ENCODE measurements around the gene HMGN4.

Gene HMGN4

DNA sequence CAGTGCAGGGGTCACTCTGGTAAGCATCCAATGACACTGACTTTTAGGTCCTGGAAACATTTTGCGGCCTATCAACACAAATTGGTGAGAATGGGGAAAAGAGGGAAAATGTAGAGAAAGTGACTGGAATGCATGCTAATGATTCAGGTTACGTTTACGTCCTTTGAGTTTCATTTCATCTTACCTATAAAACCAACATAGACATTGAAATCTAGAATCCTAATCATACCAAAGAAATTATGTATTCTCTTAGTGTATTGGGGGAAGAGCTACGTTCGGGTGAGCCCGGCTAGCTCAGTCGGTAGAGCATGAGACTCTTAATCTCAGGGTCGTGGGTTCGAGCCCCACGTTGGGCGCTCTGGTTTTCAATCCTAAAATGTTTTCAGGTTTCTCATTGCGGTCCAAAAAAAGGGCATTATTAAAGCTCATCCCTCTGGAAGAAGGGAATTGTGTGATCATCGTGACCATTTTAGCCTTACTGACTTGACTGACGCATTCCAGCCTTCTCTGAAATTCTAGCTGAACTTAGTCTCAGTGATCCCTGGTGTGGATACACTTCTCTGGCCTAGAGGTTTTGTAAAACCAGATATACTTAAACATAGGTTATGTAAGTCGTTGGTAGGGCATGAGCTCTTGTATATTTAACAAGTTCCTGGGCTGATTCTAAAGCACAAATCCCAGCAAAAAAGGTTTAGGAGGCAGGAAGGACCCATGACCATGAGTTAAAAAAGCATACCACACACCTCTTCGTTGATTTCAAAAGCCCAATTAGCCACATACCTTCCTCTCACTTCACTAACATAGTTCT is 18.3 kb downstream of the HMGN4 start:
- DNase-seq (ENCODE audit: low read depth), result peak; percentile 78
- peak overlapping the region; percentile 68 for H3K4me3 ChIP-seq (ENCODE audit: low read depth, low read length)
- TF ChIP-seq, protein P1, sequence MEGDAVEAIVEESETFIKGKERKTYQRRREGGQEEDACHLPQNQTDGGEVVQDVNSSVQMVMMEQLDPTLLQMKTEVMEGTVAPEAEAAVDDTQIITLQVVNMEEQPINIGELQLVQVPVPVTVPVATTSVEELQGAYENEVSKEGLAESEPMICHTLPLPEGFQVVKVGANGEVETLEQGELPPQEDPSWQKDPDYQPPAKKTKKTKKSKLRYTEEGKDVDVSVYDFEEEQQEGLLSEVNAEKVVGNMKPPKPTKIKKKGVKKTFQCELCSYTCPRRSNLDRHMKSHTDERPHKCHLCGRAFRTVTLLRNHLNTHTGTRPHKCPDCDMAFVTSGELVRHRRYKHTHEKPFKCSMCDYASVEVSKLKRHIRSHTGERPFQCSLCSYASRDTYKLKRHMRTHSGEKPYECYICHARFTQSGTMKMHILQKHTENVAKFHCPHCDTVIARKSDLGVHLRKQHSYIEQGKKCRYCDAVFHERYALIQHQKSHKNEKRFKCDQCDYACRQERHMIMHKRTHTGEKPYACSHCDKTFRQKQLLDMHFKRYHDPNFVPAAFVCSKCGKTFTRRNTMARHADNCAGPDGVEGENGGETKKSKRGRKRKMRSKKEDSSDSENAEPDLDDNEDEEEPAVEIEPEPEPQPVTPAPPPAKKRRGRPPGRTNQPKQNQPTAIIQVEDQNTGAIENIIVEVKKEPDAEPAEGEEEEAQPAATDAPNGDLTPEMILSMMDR (IDR thresholded peaks at IDR 0.05; ENCODE audit: low read depth, low read length, missing control alignments), result no peak

DNA sequence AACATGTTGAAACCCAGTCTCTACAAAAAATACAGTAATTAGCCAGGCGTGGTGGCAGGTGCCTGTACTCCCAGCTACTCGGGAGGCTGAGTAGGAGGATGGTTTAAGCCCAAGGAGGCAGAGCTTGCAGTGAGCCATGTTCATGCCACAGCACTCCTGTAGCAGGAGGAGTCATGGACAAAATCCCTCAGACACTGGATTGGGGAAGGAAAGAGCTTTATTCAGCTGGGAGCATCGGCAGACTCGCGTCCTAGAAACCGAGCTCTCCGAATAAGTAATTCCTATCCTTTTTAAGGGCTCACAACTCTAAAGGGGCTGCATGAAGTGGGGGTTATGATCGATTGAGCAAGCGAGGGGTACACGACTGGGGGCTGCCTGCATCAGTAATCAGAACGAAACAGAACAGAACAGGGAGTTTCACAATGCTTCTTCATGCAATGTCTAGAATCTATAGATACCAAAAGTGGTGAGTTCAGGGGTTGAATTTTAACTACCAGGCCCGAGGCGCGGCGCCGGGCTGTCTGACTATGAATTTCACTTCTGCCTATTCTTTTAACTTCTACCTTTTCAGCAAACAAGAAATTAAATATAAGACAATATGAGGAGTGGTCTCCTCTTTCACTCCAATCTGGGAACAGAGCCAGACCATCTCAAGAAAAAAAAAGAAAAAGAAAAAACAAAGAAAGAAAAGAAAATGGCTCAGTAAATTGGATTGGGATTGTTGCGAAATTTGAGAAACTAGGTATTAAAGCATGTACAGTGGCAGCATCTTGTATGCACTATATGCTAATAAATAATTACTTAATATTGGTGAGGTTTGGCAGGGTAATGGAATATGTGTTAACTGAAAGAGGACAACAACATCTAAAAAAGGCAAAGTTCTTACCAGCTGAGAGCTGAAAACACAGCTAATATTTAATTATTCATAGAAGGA is 23.6 kb downstream of the HMGN4 start:
- TF ChIP-seq, protein P1 (IDR thresholded peaks at IDR 0.05; ENCODE audit: low read depth, low read length, missing control alignments), result no peak
- no peak overlapping the region for H3K4me3 ChIP-seq (ENCODE audit: low read depth, low read length)
- DNase-seq (ENCODE audit: low read depth), result no peak

- TF ChIP-seq, protein P1 (IDR thresholded peaks at IDR 0.05; ENCODE audit: low read depth, low read length, missing control alignments), result no peak
Observed at GRCh38 chr6:26563488-26563887, 25.3 kb downstream of the HMGN4 start.

GRCh38 chr6:26568601-26569432 is 30.7 kb downstream of the HMGN4 start:
- H3K4me3 ChIP-seq (ENCODE audit: low read depth, low read length), result peak overlapping the region; percentile 66
- peak; percentile 91 for DNase-seq (ENCODE audit: low read depth)
- TF ChIP-seq, protein P1 (IDR thresholded peaks at IDR 0.05; ENCODE audit: low read depth, low read length, missing control alignments), result no peak

More at GRCh38 chr6:26563488-26563887, 25.3 kb downstream of the HMGN4 start:
- H3K4me3 ChIP-seq (ENCODE audit: low read depth, low read length), result no peak overlapping the region
- DNase-seq (ENCODE audit: low read depth), result no peak

GRCh38 chr6:26569433-26569764 is 31.2 kb downstream of the HMGN4 start:
- no peak for DNase-seq (ENCODE audit: low read depth)
- TF ChIP-seq, protein P1 (IDR thresholded peaks at IDR 0.05; ENCODE audit: low read depth, low read length, missing control alignments), result no peak
- H3K4me3 ChIP-seq (ENCODE audit: low read depth, low read length), result peak overlapping the region; percentile 42; the same call in 1 of the 2 replicates

DNA sequence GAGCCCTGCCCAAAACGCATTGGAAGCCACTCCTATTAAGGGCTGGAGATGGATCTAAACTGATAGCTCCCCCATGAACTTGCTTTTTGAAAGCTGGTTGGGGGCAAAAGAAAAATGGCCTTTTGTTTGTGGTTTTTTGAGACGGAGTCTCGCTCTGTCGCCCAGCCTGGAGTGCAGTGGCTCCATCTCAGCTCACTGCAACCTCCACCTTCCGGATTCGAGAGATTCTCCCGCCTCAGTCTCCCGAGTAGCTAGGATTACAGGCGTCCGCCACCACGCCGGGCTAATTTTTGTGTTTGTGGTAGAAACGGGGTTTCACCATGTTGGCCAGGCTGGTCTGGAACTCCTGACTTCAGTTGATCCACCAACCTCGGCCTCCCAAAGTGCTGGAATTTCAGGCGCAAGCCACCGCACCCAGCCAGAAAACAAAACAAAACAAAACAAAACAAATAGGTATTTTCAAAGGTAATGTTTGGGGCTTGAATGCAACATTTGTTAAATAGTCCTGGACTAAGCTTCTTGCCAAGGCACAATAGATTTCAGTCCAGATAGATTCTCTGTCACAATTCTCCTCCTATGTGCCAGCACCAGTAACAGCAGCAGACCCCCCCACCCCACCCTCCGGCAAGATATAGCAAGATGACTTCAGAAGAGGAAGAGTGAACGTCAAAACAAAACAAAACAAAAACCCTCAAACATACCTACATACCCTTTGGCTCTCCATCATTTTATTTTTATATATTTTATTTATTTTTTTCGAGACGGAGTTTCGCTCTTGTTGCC is 32.1 kb downstream of the HMGN4 start:
- no peak overlapping the region for H3K4me3 ChIP-seq (ENCODE audit: low read depth, low read length)
- TF ChIP-seq, protein P1 (IDR thresholded peaks at IDR 0.05; ENCODE audit: low read depth, low read length, missing control alignments), result no peak

More for the DNA sequence above, 32.1 kb downstream of the HMGN4 start:
- no peak for DNase-seq (ENCODE audit: low read depth)
